ENCODE results near the gene CDH13.

- TF ChIP-seq EZH2phosphoT487 (IDR thresholded peaks at IDR 0.05; ENCODE audit: unreplicated experiment) (no peak), EZH2 (IDR thresholded peaks at IDR 0.05; ENCODE audit: low read depth, unreplicated experiment) (no peak)
Observed at GRCh38 chr16:83266848-83267553, 640.2 kb downstream of the CDH13 start.

All from GM23338 (cell line).